H1 (cell line): Measurements from ENCODE around the gene DAND5. TPM values are rescaled to one million over a fixed set of nuclear protein-coding genes. Genes with fewer than 3 reads are reported as not detected.

Source experiments
- CHD2 ChIP-seq: IDR thresholded peaks from 2 replicates; pipeline ENCODE4 v1.6.1; 2012; ENCODE audit warnings: low read length, improper control_type of control experiment
- CHD7 ChIP-seq: fragments of 300-600 bp; sonication (generic); IDR thresholded peaks from 2 replicates; pipeline ENCODE4 v1.7.1; 2012; ENCODE audit warnings: low read length, moderate library complexity, mild to moderate bottlenecking, inconsistent platforms; ENCODE audit not compliant: insufficient replicate concordance
- RBBP5 ChIP-seq: IDR thresholded peaks from 2 replicates; pipeline ENCODE4 v1.7.1; 2012; ENCODE audit warnings: low read depth, mild to moderate bottlenecking, inconsistent platforms, low read length, moderate library complexity, borderline replicate concordance
- SIRT6 ChIP-seq: IDR thresholded peaks from one replicate; pipeline ENCODE4 v1.7.1; 2012; ENCODE audit warnings: low read length, inconsistent platforms
- polyA plus RNA-seq, 7 experiments: library from polyadenylated mRNA; depleted of rRNA in 3 of 7; stranded (reverse) in 5 of 7; unstranded in 2 of 7; fragments of >200 nt in 5 of 7; fragments of 200-250 nt in 2 of 7; gene quantifications; 1 replicate in 5 of 7; 2 replicates in 1 of 7; 4 replicates in 1 of 7; pipeline versions ENCODE4 v1.2.1 to v1.2.3, GENCODE V29; 2011 to 2013; ENCODE audit warnings: missing spikeins in 2 of 7, mixed read lengths in 2 of 7
- total RNA-seq: library from RNA; stranded (reverse); fragmentation: NEBNext Ultra II Directional; extraction: Animal tissue kit (Norgen Biotek cat#: 25700); gene quantifications from 2 replicates; pipeline ENCODE4 v1.2.1, GENCODE V29; 2021

DAND5 gene
- total and polyA plus RNA-seq, 2 of the 8 experiments (the other 6 are each of a cell fraction or from before 2014, with no cell fraction given) = 0.14 to 0.17 TPM

- TF ChIP-seq RBBP5 (no peak), SIRT6 (no peak), CHD2 (no peak), CHD7 (no peak)
These were observed 9.9 kb upstream of the DAND5 start (continued) for GRCh38 chr19:12959481-12959880.
